GM10266 (cell line): Measurements from ENCODE around the gene LRP3.

Source experiments
- DNase-seq: peaks from one replicate; pipeline ENCODE4 v3.0.0; 2012; ENCODE audit errors: extremely low spot score
- TF ChIP-seq, protein P1 (sequence below): IDR thresholded peaks from 2 replicates; pipeline ENCODE4 v1.5.1; 2012; ENCODE audit warnings: mild to moderate bottlenecking, low read depth; ENCODE audit not compliant: control insufficient read depth, insufficient read depth; ENCODE audit errors: missing control alignments

Gene LRP3

DNA sequence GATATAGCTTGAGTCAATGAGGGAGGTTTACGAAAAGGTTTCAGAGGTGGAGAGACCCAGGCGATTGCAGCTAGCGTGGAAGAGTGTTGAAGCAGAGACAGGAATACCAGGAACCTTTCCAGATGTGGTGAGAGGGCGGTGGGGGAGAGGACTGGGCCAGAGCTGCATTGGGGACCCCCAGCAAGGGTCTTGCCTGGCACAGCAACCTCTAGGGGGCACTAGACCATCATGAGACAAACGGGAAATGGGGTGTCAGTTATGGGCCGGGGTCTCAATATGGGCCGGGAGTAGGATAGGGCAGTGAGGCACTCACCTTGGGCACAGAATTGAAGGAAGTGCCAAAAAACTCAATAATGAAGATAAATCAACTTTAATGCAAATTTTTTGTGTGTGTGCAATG lies 2.1 kb upstream of the LRP3 start:
- DNase-seq: no peak
- TF ChIP-seq, protein P1, sequence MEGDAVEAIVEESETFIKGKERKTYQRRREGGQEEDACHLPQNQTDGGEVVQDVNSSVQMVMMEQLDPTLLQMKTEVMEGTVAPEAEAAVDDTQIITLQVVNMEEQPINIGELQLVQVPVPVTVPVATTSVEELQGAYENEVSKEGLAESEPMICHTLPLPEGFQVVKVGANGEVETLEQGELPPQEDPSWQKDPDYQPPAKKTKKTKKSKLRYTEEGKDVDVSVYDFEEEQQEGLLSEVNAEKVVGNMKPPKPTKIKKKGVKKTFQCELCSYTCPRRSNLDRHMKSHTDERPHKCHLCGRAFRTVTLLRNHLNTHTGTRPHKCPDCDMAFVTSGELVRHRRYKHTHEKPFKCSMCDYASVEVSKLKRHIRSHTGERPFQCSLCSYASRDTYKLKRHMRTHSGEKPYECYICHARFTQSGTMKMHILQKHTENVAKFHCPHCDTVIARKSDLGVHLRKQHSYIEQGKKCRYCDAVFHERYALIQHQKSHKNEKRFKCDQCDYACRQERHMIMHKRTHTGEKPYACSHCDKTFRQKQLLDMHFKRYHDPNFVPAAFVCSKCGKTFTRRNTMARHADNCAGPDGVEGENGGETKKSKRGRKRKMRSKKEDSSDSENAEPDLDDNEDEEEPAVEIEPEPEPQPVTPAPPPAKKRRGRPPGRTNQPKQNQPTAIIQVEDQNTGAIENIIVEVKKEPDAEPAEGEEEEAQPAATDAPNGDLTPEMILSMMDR: no peak

DNA sequence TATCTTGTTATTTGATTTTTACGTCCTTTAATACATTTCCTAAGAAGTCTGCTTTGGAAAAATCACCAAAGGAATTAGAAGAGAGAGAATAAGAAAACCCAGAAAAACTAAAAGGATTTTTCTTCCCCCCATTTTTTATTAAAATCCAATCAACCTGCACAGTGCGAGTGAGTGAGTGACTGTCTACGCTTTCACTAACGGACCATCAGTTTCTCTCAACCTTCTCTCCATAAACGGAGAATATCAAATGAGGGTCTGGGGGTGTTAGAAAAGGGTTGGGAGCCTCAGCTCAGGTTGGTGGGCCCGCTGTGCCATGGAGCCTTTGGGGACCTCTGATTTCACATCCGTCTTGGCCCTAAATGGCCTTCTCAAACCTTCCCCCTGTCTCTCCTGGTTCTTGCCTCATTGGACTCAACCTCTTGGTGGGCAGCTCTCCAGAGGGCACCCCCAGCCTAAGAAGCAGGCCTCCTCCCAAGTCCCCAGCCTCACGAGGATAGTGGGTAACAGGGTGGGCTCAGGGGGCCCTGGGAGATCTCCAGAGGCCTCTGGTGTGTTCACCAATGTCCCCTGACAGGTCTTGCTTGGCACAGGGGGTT lies 763 bp upstream of the LRP3 start:
- no peak for DNase-seq
- TF ChIP-seq, protein P1: no peak

DNA sequence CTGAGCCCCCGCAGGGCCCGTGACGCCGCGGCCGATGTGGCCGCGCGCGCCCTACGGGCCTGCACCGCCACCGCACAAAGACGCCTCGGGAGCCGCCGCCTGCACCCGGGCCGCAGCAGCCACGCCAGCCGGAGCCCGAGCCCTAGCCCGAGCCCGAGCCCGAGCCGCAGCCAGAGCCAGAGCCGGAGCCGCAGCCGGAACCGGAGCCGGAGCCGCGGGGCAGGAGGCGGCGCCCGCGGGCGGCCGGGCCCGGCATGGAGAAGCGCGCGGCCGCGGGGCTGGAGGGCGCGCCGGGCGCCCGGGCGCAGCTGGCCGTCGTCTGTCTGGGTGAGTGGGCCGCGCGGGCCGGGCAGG lies 379 bp downstream of the LRP3 start:
- no peak for DNase-seq
- TF ChIP-seq, protein P1: no peak

DNA sequence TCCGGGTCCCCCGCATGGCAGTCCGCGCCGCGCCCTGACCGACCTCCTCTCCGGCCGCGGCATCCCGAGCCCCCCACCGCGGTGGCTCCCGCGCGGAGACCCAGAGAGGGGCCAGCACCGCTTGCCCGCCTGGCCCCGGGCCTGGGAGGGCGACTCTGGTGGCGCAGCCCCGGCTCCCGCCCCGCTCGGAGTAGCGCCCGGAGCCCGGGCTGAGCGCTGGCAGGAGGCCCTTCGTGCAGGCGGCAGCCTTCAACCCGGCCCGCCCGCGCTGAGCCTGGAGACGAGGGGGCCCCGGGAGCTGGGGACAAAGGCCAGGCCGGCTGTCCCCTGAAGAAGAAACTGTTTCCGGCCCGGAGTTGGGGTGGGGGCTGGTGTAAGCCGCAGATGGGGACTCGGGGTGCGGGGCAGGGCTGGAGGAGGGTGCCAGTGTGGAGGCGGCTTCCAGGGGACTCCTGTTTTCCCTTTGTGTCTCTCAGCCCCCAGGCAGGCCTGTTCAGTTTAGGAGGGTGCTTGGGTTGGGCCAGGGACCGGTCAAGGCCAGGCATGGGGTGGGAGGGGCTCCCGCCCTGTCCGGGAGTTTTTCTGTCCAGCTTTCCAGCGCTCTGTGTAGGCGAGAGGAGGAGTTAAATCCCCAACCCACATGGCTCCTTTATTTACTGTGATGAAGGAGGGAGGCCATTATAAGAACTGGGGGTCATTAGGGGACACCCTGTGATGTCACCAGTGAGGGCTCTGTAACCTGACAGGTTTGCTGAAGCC lies 935 bp downstream of the LRP3 start:
- TF ChIP-seq, protein P1: no peak

DNA sequence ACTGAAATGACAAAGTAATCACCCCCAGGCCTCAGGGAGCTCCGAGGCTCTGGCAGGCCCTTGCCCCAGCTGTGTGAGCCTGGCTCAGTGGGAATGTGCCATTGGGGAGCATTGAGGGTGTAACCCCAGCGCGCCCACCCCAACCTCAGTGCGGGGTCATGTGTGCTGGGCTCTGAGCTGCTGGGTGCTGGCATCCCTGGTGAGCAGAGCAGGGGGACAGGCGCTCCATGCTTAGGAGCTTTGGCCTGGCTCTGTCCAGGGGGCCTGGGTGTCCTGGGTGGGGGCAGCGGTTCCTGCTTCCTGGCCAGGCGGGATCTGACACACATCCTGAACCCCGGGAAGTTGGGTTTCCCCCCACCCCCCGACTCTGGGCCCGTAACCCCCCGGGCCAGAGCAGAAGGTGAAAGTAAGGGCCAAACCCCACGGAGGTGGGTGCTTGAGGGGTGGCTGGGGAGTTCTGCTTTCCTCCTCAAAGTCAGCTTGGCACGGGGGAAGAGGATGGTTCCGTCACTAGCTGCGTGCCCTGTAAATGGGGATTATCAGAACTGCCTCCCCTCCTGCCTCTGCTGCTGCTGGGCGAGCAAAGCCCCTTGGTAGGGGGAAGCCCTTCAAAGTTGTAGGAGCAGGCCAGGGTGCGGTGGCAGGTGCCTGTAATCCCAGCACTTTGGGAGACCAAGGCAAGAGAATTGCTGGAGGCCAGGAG lies 1.7 kb downstream of the LRP3 start:
- TF ChIP-seq, protein P1: no peak

More for the DNA sequence above, 935 bp downstream of the LRP3 start:
- DNase-seq: no peak

DNA sequence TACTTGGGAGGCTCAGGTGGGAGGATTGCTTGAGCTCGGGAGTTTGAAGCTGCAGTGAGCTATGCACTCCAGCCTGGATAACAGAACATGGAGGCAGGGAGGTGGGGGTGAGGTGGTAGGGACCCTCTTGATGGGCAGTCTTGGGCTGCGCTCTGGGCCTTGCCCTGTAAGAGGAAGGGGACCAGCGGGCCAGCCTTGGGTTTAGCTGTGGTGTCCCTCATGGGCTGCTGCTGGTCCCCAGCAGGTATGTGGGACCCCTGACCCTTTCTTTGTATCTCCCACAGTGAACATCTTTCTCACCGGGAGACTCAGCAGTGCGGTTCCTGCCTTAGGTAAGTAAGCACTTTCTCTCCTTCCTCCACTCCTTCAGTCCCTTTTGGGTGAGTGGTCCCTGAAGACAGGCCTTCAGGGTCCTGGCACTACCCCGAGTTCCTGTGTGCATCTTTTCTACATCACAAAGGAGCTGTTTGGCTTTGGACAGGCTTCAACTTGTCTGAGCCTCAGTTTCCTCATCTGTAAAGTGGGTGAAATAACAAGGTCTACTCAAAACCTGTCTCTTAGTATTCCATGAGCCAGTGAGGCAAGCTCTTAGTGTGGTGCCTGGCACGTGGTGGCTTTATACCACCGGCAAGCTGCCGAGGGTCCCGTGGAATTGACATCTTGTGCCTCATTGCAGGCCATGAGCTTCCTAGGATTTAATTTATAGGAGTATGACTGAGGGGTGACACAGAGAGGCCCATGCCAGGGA lies 2.5 kb downstream of the LRP3 start:
- TF ChIP-seq, protein P1: no peak
- DNase-seq: no peak

More for the DNA sequence above, 1.7 kb downstream of the LRP3 start:
- no peak for DNase-seq
